Fibroblast of lung (primary cell): ENCODE results near the gene SLC39A12. TPM values are rescaled to one million over a fixed set of nuclear protein-coding genes. Genes with fewer than 3 reads are reported as not detected.

Experiments used
- DNase-seq, 2 donors: peaks; one replicate each; pipeline versions ENCODE4 v3.0.0 to v3.0.0-alpha.2; 2010; ENCODE audit warnings: low read depth in 2 of 2
- H2AFZ ChIP-seq: 2 replicates; pipeline ENCODE4 v1.5.1; 2012; ENCODE audit warnings: low read length, control low read depth, inconsistent platforms
- H3K27ac ChIP-seq: 2 replicates; pipeline ENCODE4 v1.5.1; 2011; ENCODE audit warnings: low read length, control low read depth; ENCODE audit not compliant: insufficient read depth
- H3K27me3 ChIP-seq: 2 replicates; pipeline ENCODE4 v1.5.1; 2011; ENCODE audit warnings: mild to moderate bottlenecking, low read length; ENCODE audit not compliant: control insufficient read depth, insufficient read depth
- H3K36me3 ChIP-seq: 2 replicates; pipeline ENCODE4 v1.5.1; 2011; ENCODE audit warnings: low read length; ENCODE audit not compliant: control insufficient read depth, insufficient read depth
- H3K4me1 ChIP-seq: 2 replicates; pipeline ENCODE4 v1.5.1; 2011; ENCODE audit warnings: low read length; ENCODE audit not compliant: control insufficient read depth, insufficient read depth; ENCODE audit errors: extremely low read depth
- H3K4me2 ChIP-seq: 2 replicates; pipeline ENCODE4 v1.5.1; 2011; ENCODE audit warnings: low read length, control low read depth; ENCODE audit not compliant: insufficient read depth; ENCODE audit errors: extremely low read depth
- H3K4me3 ChIP-seq, 4 experiments: fragments of 200-600 bp in 1 of 4; sonication (generic) in 1 of 4; replicated peaks in 1 of 4; 2 replicates each; pipeline ENCODE4 v1.5.1; 2011 to 2016; ENCODE audit warnings: low read length in 4 of 4, low read depth in 3 of 4, mild to moderate bottlenecking in 3 of 4, control low read depth in 2 of 4, inconsistent platforms in 1 of 4, mixed read lengths in 1 of 4; ENCODE audit not compliant: insufficient read depth in 1 of 4; ENCODE audit errors: control extremely low read depth in 1 of 4
- H3K79me2 ChIP-seq: 2 replicates; pipeline ENCODE4 v1.5.1; 2012; ENCODE audit warnings: mild to moderate bottlenecking, low read length, inconsistent platforms; ENCODE audit not compliant: control insufficient read depth, insufficient read depth
- H3K9ac ChIP-seq: 2 replicates; pipeline ENCODE4 v1.5.1; 2011; ENCODE audit warnings: mild to moderate bottlenecking, low read length, control low read depth; ENCODE audit not compliant: insufficient read depth
- H3K9me3 ChIP-seq: 2 replicates; pipeline ENCODE4 v1.5.1; 2012; ENCODE audit warnings: low read depth, low read length; ENCODE audit not compliant: control insufficient read depth, insufficient read depth
- H4K20me1 ChIP-seq: 2 replicates; pipeline ENCODE4 v1.5.1; 2011; ENCODE audit warnings: low read length; ENCODE audit not compliant: control insufficient read depth, insufficient read depth; ENCODE audit errors: extremely low read depth
- EZH2 ChIP-seq: IDR thresholded peaks from 2 replicates; pipeline ENCODE4 v1.5.1; 2012; ENCODE audit warnings: low read length, control low read depth, mild to moderate bottlenecking; ENCODE audit errors: missing control alignments
- polyA plus RNA-seq, 2 donors: library from polyadenylated mRNA; depleted of rRNA in 1 of 2; stranded (reverse) in 1 of 2; unstranded in 1 of 2; fragments of >200 nt; gene quantifications; 2 replicates each; pipeline ENCODE4 v1.2.1, GENCODE V29; 2011 to 2012; ENCODE audit warnings: missing spikeins in 1 of 2
- total RNA-seq: library from RNA; depleted of rRNA; stranded (reverse); fragments of >200 nt; gene quantifications from 2 replicates; pipeline ENCODE4 v1.2.1, GENCODE V29; 2014
- TF ChIP-seq, protein P1 (sequence below), 2 donors: IDR thresholded peaks in 1 of 2; conservative IDR thresholded peaks in 1 of 2; 1 replicate in 1 of 2; 2 replicates in 1 of 2; pipeline ENCODE4 v1.5.1; 2011 to 2012; ENCODE audit warnings: low read length in 2 of 2, control low read depth in 1 of 2, inconsistent platforms in 1 of 2, low read depth in 1 of 2, mild to moderate bottlenecking in 1 of 2

The SLC39A12 gene
- total and polyA plus RNA-seq, 2 donors (not counting 1 experiment from before 2014, with no cell fraction given), result not detected

DNA sequence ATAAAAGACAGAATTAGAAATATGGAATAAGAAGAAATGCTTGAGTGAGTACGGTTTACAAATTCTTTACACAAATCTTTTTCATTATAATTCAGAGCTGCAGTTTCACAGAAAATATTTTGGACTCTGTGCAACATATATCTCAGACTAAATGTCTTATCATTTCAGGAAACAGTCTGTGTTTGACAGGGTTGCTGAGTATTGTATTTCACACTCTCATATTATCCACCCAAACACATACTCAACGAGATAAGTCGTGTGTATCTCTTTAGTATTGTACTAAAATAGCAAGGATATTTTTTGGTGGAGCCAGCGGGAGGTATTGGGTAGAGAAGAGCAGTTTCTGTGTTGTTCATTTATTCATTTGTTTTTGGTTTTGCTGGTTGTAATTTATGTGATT, 39.0 kb upstream of the SLC39A12 start:
- Histone ChIP-seq H3K27ac (no peak overlapping the region), H2AFZ (no peak overlapping the region), H3K4me2 (no peak overlapping the region), H3K36me3 (no peaks in the 10 kb centered on the region), H3K9ac (no peak overlapping the region), H3K79me2 (no peaks in the 10 kb centered on the region), H3K4me3 (no peak overlapping the region), H4K20me1 (no peaks in the 10 kb centered on the region), H3K9me3 (no peaks in the 10 kb centered on the region), H3K27me3 (no peaks in the 10 kb centered on the region), H3K4me1 (no peaks in the 10 kb centered on the region)
- DNase-seq, result no peak
- TF ChIP-seq, protein P1, sequence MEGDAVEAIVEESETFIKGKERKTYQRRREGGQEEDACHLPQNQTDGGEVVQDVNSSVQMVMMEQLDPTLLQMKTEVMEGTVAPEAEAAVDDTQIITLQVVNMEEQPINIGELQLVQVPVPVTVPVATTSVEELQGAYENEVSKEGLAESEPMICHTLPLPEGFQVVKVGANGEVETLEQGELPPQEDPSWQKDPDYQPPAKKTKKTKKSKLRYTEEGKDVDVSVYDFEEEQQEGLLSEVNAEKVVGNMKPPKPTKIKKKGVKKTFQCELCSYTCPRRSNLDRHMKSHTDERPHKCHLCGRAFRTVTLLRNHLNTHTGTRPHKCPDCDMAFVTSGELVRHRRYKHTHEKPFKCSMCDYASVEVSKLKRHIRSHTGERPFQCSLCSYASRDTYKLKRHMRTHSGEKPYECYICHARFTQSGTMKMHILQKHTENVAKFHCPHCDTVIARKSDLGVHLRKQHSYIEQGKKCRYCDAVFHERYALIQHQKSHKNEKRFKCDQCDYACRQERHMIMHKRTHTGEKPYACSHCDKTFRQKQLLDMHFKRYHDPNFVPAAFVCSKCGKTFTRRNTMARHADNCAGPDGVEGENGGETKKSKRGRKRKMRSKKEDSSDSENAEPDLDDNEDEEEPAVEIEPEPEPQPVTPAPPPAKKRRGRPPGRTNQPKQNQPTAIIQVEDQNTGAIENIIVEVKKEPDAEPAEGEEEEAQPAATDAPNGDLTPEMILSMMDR (conservative IDR thresholded peaks at IDR 0.05 in 1 of 2, IDR thresholded peaks at IDR 0.05 in 1 of 2; ENCODE audit: low read depth in 1 of 2, low read length in 2 of 2), result no peak
- TF ChIP-seq EZH2, result no peak

- Histone ChIP-seq H2AFZ (no peak overlapping the region), H3K36me3 (no peaks in the 10 kb centered on the region)
Measured at GRCh38 chr10:17913604-17914003, 38.1 kb upstream of the SLC39A12 start.

DNA sequence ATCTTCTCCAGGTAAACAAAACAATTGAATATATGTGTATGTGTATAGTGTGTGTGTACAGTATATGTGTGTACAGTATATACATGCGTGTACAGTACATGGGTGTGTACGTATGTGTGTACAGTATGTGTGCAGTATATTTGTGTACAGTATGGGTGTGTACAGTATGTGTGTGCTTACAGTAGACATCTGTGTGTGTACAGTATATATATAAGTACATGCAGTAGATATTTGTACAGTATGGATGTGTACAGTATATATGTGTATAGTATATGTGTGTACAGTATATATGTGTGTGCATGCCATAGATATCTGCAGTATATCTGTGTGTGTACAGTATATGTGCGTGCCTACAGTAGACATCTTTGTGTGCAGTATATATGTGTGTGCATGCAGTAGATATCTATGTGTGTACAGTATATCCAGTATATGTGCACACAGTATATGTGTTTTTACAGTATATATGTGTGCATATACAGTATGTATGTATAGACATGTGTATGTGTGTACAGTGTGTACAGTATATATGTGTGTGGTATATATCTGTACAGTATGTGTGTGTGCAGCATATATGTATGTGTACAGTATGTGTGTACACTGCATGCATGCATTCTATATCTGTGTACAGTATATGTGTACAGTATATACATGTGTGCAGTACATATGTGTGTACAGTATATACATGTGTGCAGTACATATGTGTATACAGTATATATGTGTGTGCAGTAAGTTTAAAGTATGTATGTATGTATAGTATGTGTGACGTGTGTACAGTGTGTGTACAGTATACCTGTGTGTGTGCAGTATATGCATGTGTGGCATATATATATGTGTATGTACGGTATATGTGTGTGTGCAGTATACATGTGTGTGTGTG, 37.3 kb upstream of the SLC39A12 start:
- no peak overlapping the region for H2AFZ ChIP-seq
- no peaks in the 10 kb centered on the region for H3K4me1 ChIP-seq
- DNase-seq, result no peak
- H4K20me1 ChIP-seq, result no peaks in the 10 kb centered on the region
- TF ChIP-seq, protein P1 (conservative IDR thresholded peaks at IDR 0.05 in 1 of 2, IDR thresholded peaks at IDR 0.05 in 1 of 2; ENCODE audit: low read depth in 1 of 2, low read length in 2 of 2), result no peak
- TF ChIP-seq EZH2, result no peak
- H3K9me3 ChIP-seq, result no peaks in the 10 kb centered on the region
- no peaks in the 10 kb centered on the region for H3K27me3 ChIP-seq
- H3K9ac ChIP-seq, result no peak overlapping the region
- H3K79me2 ChIP-seq, result no peaks in the 10 kb centered on the region
- no peaks in the 10 kb centered on the region for H3K36me3 ChIP-seq
- H3K4me2 ChIP-seq, result no peak overlapping the region
- no peak overlapping the region for H3K4me3 ChIP-seq
- H3K27ac ChIP-seq, result no peak overlapping the region

More at GRCh38 chr10:17913604-17914003, 38.1 kb upstream of the SLC39A12 start:
- Histone ChIP-seq H3K4me1 (no peaks in the 10 kb centered on the region), H3K27ac (no peak overlapping the region), H3K27me3 (no peaks in the 10 kb centered on the region), H3K9me3 (no peaks in the 10 kb centered on the region), H3K79me2 (no peaks in the 10 kb centered on the region), H4K20me1 (no peaks in the 10 kb centered on the region), H3K4me2 (no peak overlapping the region), H3K4me3 (no peak overlapping the region), H3K9ac (no peak overlapping the region)
- no peak for DNase-seq
- TF ChIP-seq, protein P1 (conservative IDR thresholded peaks at IDR 0.05 in 1 of 2, IDR thresholded peaks at IDR 0.05 in 1 of 2; ENCODE audit: low read depth in 1 of 2, low read length in 2 of 2), result no peak
- TF ChIP-seq EZH2, result no peak
